DMS153 treated with DMSO at 0.1 percent for 48 hours (cell line): ENCODE data around the gene BSDC1.
A peak's percentile ranks its signal among the peaks of the same experiment; 100 is the strongest.

Experiments
- DNase-seq: peaks from one replicate; lab custom pipeline; 2025; ENCODE audit not compliant: unreplicated experiment; lab: John Stamatoyannopoulos, UW

The BSDC1 gene

GRCh38 chr1:32394890-32395432 is 720 bp upstream of the BSDC1 start:
- DNase-seq = peak; percentile 41

DNA sequence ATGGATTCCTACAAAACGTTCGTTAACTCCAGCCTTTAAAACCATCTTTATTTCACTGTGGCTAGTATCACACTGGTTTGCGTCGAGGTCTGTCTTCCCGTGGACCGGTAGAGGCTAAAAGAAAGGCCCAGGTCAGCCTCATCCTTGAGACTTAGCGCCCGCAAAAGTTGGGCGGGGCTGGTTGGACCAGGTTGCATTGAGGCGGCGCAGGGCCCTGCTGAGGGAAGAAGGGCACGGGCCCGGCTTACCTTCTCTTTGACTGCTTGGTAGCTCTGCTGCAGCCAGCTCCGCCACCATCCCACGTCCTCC is 455 bp downstream of the BSDC1 start:
- DNase-seq = no peak

DNA sequence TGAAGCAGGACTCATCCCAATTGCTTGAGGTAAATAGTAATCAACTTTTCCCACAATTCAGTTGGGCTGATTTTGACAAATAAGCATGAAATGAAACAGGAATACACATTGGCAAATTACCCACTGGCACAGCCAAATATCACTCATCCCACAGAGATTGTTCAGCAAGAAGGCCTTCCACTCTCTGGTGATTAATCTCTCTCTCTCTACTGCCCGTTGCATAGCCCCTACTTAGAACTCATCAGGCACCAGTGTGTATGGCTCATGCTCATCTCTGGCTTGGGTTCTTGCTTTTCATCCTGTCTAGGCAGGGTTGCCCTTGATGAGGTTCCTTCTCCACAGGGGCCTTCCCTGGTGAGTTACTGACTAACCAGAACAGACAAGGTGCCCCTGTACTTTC is 1.1 kb downstream of the BSDC1 start:
- DNase-seq = no peak

DNA sequence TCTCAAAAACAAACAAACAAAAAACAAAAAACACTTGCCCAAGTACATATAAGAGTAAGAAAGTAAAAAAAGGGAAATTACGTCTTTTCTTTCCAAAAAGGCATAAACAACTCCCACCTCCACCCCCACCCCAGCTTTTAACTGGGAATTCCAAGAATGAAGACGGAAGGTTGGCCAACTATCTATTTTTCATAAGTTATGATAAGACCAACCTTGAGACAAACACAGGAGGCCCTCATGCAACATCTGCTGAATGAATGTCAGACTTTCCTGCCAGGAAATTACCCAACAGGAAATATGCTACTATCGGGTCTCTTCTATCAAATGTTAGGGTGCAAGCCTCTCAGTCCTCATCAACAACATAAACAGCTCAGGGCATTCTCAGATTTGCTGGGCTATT is 1.9 kb downstream of the BSDC1 start:
- no peak for DNase-seq

- DNase-seq = no peak
Measured at GRCh38 chr1:32390904-32391870, 3.1 kb downstream of the BSDC1 start.

DNA sequence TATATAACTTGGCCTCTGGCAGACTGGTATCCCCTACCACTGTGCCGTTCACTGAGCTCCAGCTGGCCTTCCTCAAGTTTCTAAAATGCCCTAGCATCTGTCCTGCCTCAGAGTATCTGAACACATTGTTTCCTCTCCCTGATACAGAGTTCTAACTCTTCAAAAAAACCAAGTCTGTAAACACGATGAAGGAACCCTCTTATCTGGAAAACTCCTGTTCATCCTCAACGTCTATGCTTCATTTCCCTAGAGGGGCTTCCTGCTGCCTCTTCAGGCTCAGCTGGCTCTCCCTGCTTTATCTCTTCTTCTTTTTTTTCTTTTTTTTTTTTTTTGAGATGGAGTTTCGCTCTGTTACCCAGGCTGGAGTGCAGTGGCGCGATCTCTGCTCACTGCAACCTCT is 5.6 kb downstream of the BSDC1 start:
- no peak for DNase-seq

DNA sequence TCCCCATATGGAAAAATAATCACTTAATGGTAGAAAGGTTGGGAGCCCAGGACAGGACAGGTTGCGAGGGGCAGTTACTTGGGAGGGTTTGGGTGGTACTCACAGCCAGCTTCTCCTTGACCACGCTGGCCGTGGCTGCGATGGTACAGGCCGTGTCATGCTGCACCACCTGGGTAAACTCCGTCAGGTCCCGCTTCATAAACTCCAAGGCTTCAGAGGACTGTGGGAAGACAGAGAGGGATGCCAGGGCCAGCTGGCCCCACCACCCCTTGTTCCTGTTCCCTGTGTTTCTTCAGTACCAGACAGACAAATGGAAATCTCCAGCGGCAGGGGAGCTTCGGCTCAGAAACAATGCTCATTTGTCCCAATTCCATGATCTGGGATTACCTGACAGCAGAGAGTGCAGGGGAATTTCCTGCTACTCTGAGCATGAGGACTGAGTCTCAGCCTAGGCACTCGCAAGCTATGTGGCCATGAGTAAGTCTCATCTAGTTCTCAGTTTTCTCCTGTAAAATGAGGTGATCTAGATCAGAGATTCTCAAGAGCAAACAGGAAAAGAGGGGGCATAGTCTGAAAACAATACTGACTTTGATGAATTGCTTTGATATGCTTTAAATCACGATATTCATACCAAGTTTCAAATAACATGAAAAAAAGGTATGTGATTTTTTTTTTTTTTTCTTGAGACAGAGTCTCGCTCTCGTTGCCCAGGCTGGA is 7.4 kb downstream of the BSDC1 start:
- DNase-seq = no peak

GRCh38 chr1:32380057-32380456 is 14.2 kb downstream of the BSDC1 start:
- no peak for DNase-seq

- DNase-seq = no peak
Measured at GRCh38 chr1:32377541-32378220, 16.6 kb downstream of the BSDC1 start.

- DNase-seq = no peak
Measured at GRCh38 chr1:32376199-32376598, 18.0 kb downstream of the BSDC1 start.

- no peak for DNase-seq
Measured at GRCh38 chr1:32373996-32374592, 20.1 kb downstream of the BSDC1 start.

- DNase-seq = no peak
Measured at GRCh38 chr1:32372149-32372756, 22.0 kb downstream of the BSDC1 start.

GRCh38 chr1:32367912-32368635 is 26.2 kb downstream of the BSDC1 start:
- DNase-seq = no peak

DNA sequence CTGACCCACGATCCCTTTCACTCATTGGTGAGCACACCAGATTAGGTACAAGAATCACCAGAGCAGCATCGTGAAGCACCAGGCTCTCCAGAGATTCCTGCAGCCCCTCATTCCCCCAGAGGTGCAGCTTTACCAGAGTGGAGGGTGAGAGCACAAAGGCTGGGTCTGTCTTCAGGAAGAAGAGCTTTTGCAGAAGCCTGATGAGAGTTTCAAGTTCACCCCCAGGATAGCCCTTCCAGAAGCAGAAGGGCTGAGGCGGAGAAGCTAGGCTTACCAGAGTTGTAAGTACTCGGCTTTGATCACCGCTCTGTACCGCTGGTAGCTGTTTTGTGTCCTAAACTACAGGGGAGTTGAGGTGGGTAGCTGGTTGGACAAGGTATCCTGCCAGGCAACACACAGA is 28.8 kb downstream of the BSDC1 start:
- DNase-seq = no peak

DNA sequence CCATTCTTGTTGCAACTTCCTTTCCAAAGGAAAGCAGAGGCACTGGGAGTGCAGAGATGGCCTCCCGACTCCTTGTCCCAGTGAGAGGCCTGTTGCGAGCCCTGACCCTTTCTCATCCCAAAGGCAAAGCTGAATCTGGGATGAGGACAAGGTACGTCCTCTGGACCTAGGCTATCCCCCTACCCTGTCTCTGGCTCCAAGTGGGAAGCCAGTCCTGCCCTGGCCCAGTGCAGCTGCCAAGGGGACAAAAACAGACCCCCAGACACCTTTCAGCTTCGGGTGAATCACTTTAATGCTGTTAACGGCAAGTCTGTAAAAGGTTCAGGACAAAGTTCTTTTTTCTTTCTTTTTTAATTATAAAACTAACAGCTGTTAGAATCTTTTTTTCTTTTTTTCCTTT is 29.4 kb downstream of the BSDC1 start:
- no peak for DNase-seq

- DNase-seq = no peak
Measured at GRCh38 chr1:32363713-32364112, 30.5 kb downstream of the BSDC1 start.

DNA sequence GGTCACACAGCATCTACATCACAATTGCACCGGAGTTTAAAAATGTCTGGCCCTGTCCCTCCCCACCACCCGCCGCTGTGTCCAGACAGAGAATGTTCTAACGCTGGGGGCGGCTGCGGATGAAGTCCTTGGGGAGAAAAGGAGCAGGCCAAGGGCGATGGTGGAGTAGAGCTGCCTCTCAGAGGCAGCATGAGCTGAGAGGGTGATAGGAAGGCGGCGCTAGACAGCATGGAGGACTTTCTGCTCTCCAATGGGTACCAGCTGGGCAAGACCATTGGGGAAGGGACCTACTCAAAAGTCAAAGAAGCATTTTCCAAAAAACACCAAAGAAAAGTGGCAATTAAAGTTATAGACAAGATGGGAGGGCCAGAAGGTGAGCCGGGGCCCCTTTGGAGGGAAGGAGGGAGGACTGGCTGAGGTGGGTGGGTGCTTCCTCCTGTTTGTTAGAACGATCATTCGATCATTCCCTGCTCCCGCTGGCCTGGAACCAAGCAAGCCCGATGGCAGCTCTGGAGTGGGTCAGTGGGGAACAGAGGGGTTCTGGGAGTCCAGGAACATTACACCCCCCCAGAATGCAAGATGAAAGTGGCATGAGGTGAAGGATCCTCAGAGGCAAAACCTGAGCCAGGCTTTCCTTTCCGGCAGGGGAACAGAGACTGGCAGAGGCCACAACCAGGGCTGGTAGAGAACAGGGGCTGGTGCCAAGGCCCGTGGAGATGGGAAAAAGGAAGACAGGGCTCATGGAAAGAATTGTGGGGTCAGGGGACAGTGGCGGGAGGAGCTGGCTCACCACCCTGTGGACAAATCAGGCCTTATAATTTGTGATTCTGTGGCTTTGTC is 31.5 kb downstream of the BSDC1 start, which contains the start of the genes FAM229A and TSSK3:
TSS of gene FAM229A (minus strand) at position 12 of the 840 bp plus-strand sequence. CDS start 394 bp downstream, outside the sequence.
TSS of gene TSSK3 (plus strand) at position 66 of the 840 bp plus-strand sequence. CDS start at position 229, 163 bp downstream.
- no peak for DNase-seq

DNA sequence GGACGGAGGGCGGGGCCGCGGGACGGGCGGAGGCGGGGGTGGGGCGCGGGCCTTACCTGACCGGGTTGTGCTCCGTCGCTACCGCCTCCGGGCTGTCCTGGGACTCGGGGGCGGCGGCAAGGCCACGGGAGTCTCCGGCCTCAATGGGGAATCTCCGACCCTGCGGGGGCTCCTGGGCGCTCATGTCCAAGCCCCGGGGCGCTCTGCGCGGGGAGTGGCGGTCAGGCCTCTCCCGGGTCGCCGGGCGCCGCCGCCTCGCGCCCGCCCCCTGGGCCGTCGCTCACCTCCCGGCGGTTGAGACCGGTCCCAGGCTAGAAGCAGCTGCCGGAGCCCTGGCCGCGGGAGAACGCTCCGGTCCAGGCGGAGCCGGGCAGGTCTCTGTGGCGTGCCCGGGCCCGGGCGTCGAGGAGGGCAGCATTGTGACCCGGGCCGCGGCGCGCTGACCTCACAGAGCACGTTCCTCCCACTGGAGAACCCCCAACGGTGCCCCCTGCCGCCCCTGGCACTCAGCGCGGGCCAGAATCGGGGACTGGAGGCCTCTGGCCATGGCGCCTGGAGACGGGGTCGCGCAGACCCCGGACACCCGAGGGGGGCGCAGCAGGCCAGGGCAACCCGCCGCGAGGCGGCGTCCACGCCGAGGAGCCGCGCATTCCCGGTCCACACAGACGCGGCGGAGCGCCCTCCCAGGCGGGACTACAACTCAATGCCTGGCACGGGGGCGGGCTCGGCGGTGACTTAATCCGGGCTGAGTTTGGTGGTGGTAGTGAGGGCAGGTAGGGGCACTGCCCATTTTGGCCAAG is 32.4 kb downstream of the BSDC1 start:
- DNase-seq = no peak
